Stimulated activated naive CD8-positive, alpha-beta T cell treated with anti-CD3 and anti-CD28 coated beads, Interleukin-15, Interleukin-2, amounts not matched to agents 100 U/mL and 50 U/mL, for 24 hours (primary cell): ENCODE results near the gene LCTL.
"Not testable (repeated sequence)": the region's sequence is repeated elsewhere in the genome, so short reads cannot be mapped to it uniquely, and the experiment has no call there.

Experiments
- ATAC-seq: fragments of 150-1000 bp; cut with Tn5 transposase; one replicate; pipeline ENCODE4 v1.10.0; 2021
- DNase-seq: peaks from one replicate; pipeline ENCODE4 v3.0.0; 2021

The LCTL gene

GRCh38 chr15:66591322-66591862, 25.6 kb upstream of the LCTL start:
- DNase-seq (no peak), ATAC-seq (no peak)

GRCh38 chr15:66590435-66590834, 24.6 kb upstream of the LCTL start:
- no peak for DNase-seq
- no peak for ATAC-seq

GRCh38 chr15:66589429-66589828, 23.6 kb upstream of the LCTL start:
- not testable (repeated sequence) for DNase-seq, ATAC-seq

GRCh38 chr15:66588971-66589370, 23.2 kb upstream of the LCTL start:
- DNase-seq (no peak), ATAC-seq (no peak)

GRCh38 chr15:66588537-66588936, 22.7 kb upstream of the LCTL start:
- no peak for DNase-seq
- ATAC-seq: no peak

GRCh38 chr15:66587749-66588148, 22.0 kb upstream of the LCTL start:
- ATAC-seq (no peak), DNase-seq (no peak)

GRCh38 chr15:66587020-66587419, 21.2 kb upstream of the LCTL start:
- no peak for ATAC-seq
- no peak for DNase-seq

- DNase-seq: no peak
- ATAC-seq: no peak
Observed at GRCh38 chr15:66586155-66586976, 20.6 kb upstream of the LCTL start.

GRCh38 chr15:66581972-66582537, 16.3 kb upstream of the LCTL start:
- DNase-seq (no peak), ATAC-seq (no peak)

- ATAC-seq: no peak
Observed at GRCh38 chr15:66580643-66581042, 14.8 kb upstream of the LCTL start.

GRCh38 chr15:66578286-66578875, 12.6 kb upstream of the LCTL start:
- no peak for DNase-seq
- peak; percentile 68 for ATAC-seq

More at GRCh38 chr15:66580643-66581042, 14.8 kb upstream of the LCTL start:
- no peak for DNase-seq

GRCh38 chr15:66574596-66574950, 8.8 kb upstream of the LCTL start:
- no peak for ATAC-seq
- DNase-seq: no peak

GRCh38 chr15:66573719-66574595, 8.2 kb upstream of the LCTL start:
- DNase-seq (no peak), ATAC-seq (no peak)

GRCh38 chr15:66573348-66573718, 7.5 kb upstream of the LCTL start:
- ATAC-seq (no peak), DNase-seq (no peak)

GRCh38 chr15:66572146-66572545, 6.3 kb upstream of the LCTL start:
- DNase-seq: no peak
- ATAC-seq: no peak

- ATAC-seq (no peak), DNase-seq (no peak)
Observed at GRCh38 chr15:66570842-66571478, 5.2 kb upstream of the LCTL start.

- DNase-seq (no peak), ATAC-seq (no peak)
Observed at GRCh38 chr15:66570327-66570726, 4.5 kb upstream of the LCTL start.

GRCh38 chr15:66569461-66570137, 3.8 kb upstream of the LCTL start:
- no peak for ATAC-seq
- no peak for DNase-seq

GRCh38 chr15:66567897-66568296, 2.1 kb upstream of the LCTL start:
- ATAC-seq: no peak

GRCh38 chr15:66566963-66567531, 1.2 kb upstream of the LCTL start:
- ATAC-seq (peak; percentile 53), DNase-seq (peak; percentile 68)

More at GRCh38 chr15:66567897-66568296, 2.1 kb upstream of the LCTL start:
- no peak for DNase-seq

GRCh38 chr15:66565141-66565641, 607 bp downstream of the LCTL start:
- ATAC-seq (no peak), DNase-seq (no peak)
